Activated CD4-positive, alpha-beta T cell treated with anti-CD3 and anti-CD28 coated beads, Interleukin-2, amount 10 ng/mL, durations not matched to agents 24 days and 14 days (primary cell): ENCODE measurements around the gene CTIF. TPM values are rescaled to one million over a fixed set of nuclear protein-coding genes. Genes with fewer than 3 reads are reported as not detected.

Experiments used
- DNase-seq: peaks from one replicate; pipeline ENCODE4 v3.0.0; 2022
- H3K27ac Mint-ChIP-seq: one replicate; pipeline ENCODE4 v1.8.0; 2022; ENCODE audit warnings: mild to moderate bottlenecking, mixed read lengths
- H3K27me3 Mint-ChIP-seq: one replicate; pipeline ENCODE4 v1.8.0; 2022; ENCODE audit warnings: mixed read lengths
- H3K36me3 Mint-ChIP-seq: one replicate; pipeline ENCODE4 v1.8.0; 2022; ENCODE audit warnings: low read depth, mild to moderate bottlenecking, mixed read lengths
- H3K4me1 Mint-ChIP-seq: one replicate; pipeline ENCODE4 v1.8.0; 2021; ENCODE audit warnings: mixed read lengths
- H3K4me3 Mint-ChIP-seq: one replicate; pipeline ENCODE4 v1.8.0; 2022; ENCODE audit warnings: mild to moderate bottlenecking, moderate library complexity, mixed read lengths
- H3K9me3 Mint-ChIP-seq: one replicate; pipeline ENCODE4 v1.8.0; 2021; ENCODE audit warnings: mixed read lengths
- intact Hi-C: fragments of 100-400 bp; cut with micrococcal nuclease; formaldehyde crosslinking; loops from one replicate; pipeline ENCODE4 v1.15.1; 2023
- total RNA-seq: library from RNA; stranded (reverse); gene quantifications from 2 replicates; pipeline ENCODE4 v1.2.3, GENCODE V29; 2022

Gene CTIF
- total RNA-seq, 1 donor from 2014 or later: 9.5 TPM

GRCh38 chr18:48669991-48670750, 131.3 kb downstream of the CTIF start:
- H3K9me3 Mint-ChIP-seq: peaks cover 7% of the 10 kb centered on the region
- no peaks in the 10 kb centered on the region for H3K36me3 Mint-ChIP-seq
- H3K27me3 Mint-ChIP-seq: no peaks in the 10 kb centered on the region
- no peak for DNase-seq
- no peak overlapping the region for H3K4me3 Mint-ChIP-seq
- intact Hi-C loops: loop anchor here (10.0 kb wide), 2 partner anchors 105 to 255 kb away; no protein-coding TSS in a partner anchor
- no peak overlapping the region for H3K27ac Mint-ChIP-seq
- H3K4me1 Mint-ChIP-seq: no peaks in the 10 kb centered on the region

GRCh38 chr18:48670751-48671560, 132.1 kb downstream of the CTIF start:
- Mint-ChIP-seq H3K9me3 (peaks cover 7% of the 10 kb centered on the region), H3K27me3 (no peaks in the 10 kb centered on the region), H3K4me1 (peaks cover 2% of the 10 kb centered on the region), H3K36me3 (no peaks in the 10 kb centered on the region), H3K4me3 (no peak overlapping the region), H3K27ac (no peak overlapping the region)
- DNase-seq: no peak
- intact Hi-C loops: loop anchor here (10.0 kb wide), 2 partner anchors 104 to 254 kb away; no protein-coding TSS in a partner anchor

GRCh38 chr18:48671561-48671945, 132.7 kb downstream of the CTIF start:
- Mint-ChIP-seq H3K4me1 (peaks cover 2% of the 10 kb centered on the region), H3K27me3 (no peaks in the 10 kb centered on the region), H3K4me3 (no peak overlapping the region), H3K27ac (no peak overlapping the region), H3K9me3 (peaks cover 7% of the 10 kb centered on the region), H3K36me3 (no peaks in the 10 kb centered on the region)
- intact Hi-C loops: loop anchor here (10.0 kb wide), 2 partner anchors 103 to 253 kb away; no protein-coding TSS in a partner anchor
- no peak for DNase-seq

- Mint-ChIP-seq H3K4me1 (peaks cover 2% of the 10 kb centered on the region), H3K27me3 (no peaks in the 10 kb centered on the region), H3K27ac (no peak overlapping the region), H3K4me3 (no peak overlapping the region), H3K9me3 (peaks cover 7% of the 10 kb centered on the region), H3K36me3 (no peaks in the 10 kb centered on the region)
- intact Hi-C loops: loop anchor here (10.0 kb wide), 2 partner anchors 102 to 252 kb away; no protein-coding TSS in a partner anchor
- DNase-seq: no peak
Observed at GRCh38 chr18:48672671-48673340, 134.0 kb downstream of the CTIF start.

- DNase-seq: no peak
- H3K27me3 Mint-ChIP-seq: no peaks in the 10 kb centered on the region
- intact Hi-C loops: loop anchor here (10.0 kb wide), 2 partner anchors 101 to 251 kb away; no protein-coding TSS in a partner anchor
- no peaks in the 10 kb centered on the region for H3K36me3 Mint-ChIP-seq
- peaks cover 7% of the 10 kb centered on the region for H3K9me3 Mint-ChIP-seq
- H3K4me1 Mint-ChIP-seq: peaks cover 2% of the 10 kb centered on the region
- H3K27ac Mint-ChIP-seq: no peak overlapping the region
- H3K4me3 Mint-ChIP-seq: no peak overlapping the region
Observed at GRCh38 chr18:48673456-48673852, 134.6 kb downstream of the CTIF start.

GRCh38 chr18:48673853-48674721, 135.3 kb downstream of the CTIF start:
- H3K36me3 Mint-ChIP-seq: no peaks in the 10 kb centered on the region
- DNase-seq: no peak
- no peak overlapping the region for H3K27ac Mint-ChIP-seq
- H3K27me3 Mint-ChIP-seq: no peaks in the 10 kb centered on the region
- no peak overlapping the region for H3K4me3 Mint-ChIP-seq
- intact Hi-C loops: loop anchor here (10.0 kb wide), 2 partner anchors 101 to 251 kb away; no protein-coding TSS in a partner anchor
- peaks cover 7% of the 10 kb centered on the region for H3K9me3 Mint-ChIP-seq
- H3K4me1 Mint-ChIP-seq: peaks cover 2% of the 10 kb centered on the region

- intact Hi-C loops: loop anchor here (1.0 to 10.0 kb wide), 7 partner anchors 100 to 773 kb away; partner anchors contain the start of gene SMAD7
- H3K27me3 Mint-ChIP-seq: no peaks in the 10 kb centered on the region
- DNase-seq: no peak
- peaks cover 2% of the 10 kb centered on the region for H3K4me1 Mint-ChIP-seq
- no peak overlapping the region for H3K27ac Mint-ChIP-seq
- H3K4me3 Mint-ChIP-seq: no peak overlapping the region
- peaks cover 7% of the 10 kb centered on the region for H3K9me3 Mint-ChIP-seq
- no peaks in the 10 kb centered on the region for H3K36me3 Mint-ChIP-seq
Observed at GRCh38 chr18:48674758-48675351, 136.0 kb downstream of the CTIF start.

- Mint-ChIP-seq H3K9me3 (peaks cover 7% of the 10 kb centered on the region), H3K27me3 (no peaks in the 10 kb centered on the region), H3K36me3 (no peaks in the 10 kb centered on the region), H3K27ac (no peak overlapping the region), H3K4me3 (no peak overlapping the region), H3K4me1 (peaks cover 2% of the 10 kb centered on the region)
- peak; percentile 95 for DNase-seq
- intact Hi-C loops: loop anchor here (1.0 to 10.0 kb wide), 7 partner anchors 99 to 773 kb away; partner anchors contain the start of gene SMAD7
Observed at GRCh38 chr18:48675352-48675761, 136.5 kb downstream of the CTIF start.

- Mint-ChIP-seq H3K4me3 (no peak overlapping the region), H3K36me3 (no peaks in the 10 kb centered on the region), H3K27me3 (no peaks in the 10 kb centered on the region), H3K9me3 (peaks cover 7% of the 10 kb centered on the region), H3K4me1 (peaks cover 2% of the 10 kb centered on the region), H3K27ac (no peak overlapping the region)
- intact Hi-C loops: loop anchor here (1.0 to 10.0 kb wide), 8 partner anchors 99 to 772 kb away; partner anchors contain the start of gene SMAD7
- no peak for DNase-seq
Observed at GRCh38 chr18:48675912-48676311, 137.1 kb downstream of the CTIF start.

- no peaks in the 10 kb centered on the region for H3K27me3 Mint-ChIP-seq
- no peak overlapping the region for H3K27ac Mint-ChIP-seq
- no peak overlapping the region for H3K4me3 Mint-ChIP-seq
- no peaks in the 10 kb centered on the region for H3K36me3 Mint-ChIP-seq
- intact Hi-C loops: loop anchor here (2.0 to 10.0 kb wide), 6 partner anchors 98 to 561 kb away; partner anchors contain the start of gene SMAD7
- no peak for DNase-seq
- H3K9me3 Mint-ChIP-seq: peaks cover 4% of the 10 kb centered on the region
- peaks cover 2% of the 10 kb centered on the region for H3K4me1 Mint-ChIP-seq
Observed at GRCh38 chr18:48676346-48676745, 137.5 kb downstream of the CTIF start.

GRCh38 chr18:48676756-48677368, 138.0 kb downstream of the CTIF start:
- H3K36me3 Mint-ChIP-seq: no peaks in the 10 kb centered on the region
- H3K4me3 Mint-ChIP-seq: no peak overlapping the region
- intact Hi-C loops: loop anchor here (2.0 to 10.0 kb wide), 6 partner anchors 98 to 560 kb away; partner anchors contain the start of gene SMAD7
- H3K4me1 Mint-ChIP-seq: peaks cover 2% of the 10 kb centered on the region
- peak; percentile 90 for DNase-seq
- no peaks in the 10 kb centered on the region for H3K9me3 Mint-ChIP-seq
- H3K27ac Mint-ChIP-seq: no peak overlapping the region
- no peaks in the 10 kb centered on the region for H3K27me3 Mint-ChIP-seq
